ENCODE data around the gene CEP89. TPM values are rescaled to one million over a fixed set of nuclear protein-coding genes. Genes with fewer than 3 reads are reported as not detected.

Gene CEP89
- total RNA-seq, 4 donors from 2014 or later, result 18.5 to 24.7 (median 19.4) TPM

DNA sequence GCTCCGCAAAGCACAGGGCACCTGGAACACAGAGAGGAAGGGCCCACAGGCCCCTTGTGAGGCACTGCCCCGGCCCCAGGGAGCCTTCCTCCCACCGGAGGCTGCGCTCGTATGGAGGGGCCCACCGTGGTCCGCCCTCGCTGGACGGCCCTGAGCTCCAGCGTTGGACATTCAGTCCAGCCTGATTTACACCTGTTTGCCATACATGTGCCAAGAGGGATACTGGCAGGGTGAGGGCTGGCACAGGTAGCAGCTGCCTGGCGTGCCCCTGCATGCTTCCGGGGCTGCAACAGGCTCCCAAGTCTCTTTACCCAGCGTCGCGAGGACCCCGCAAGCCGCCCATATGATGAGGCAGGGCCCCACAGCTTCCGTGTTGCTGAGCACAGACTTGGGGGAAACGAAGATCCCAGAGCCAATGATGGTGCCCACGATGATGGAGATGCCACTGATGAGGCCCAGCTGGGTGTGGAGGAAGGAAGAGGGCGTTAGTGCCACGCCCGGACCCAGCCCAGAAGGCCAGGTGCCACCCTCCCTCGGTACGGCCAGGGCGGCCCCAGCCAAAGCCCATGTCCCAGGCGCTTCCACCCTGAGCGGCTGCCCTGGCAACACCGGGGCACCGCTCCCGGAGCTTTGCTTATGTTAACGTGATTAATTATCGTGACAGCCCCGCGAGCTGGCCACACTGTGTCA is 107.3 kb downstream of the CEP89 start:
- Histone ChIP-seq H3K36me3 (no peaks in the 10 kb centered on the region), H3K27me3 (no peaks in the 10 kb centered on the region), H3K9me3 (no peaks in the 10 kb centered on the region), H3K4me1 (peaks cover 0 to 4% of the 10 kb centered on the region in 2 donors), H3K4me3 (replicated peaks in 1 of 3) (no peak overlapping the region), H3K27ac (no peak overlapping the region)
- intact Hi-C loops (cut with DNase I), result no loop called here
- whole genome bisulfite sequencing, 2 donors, result 85 to 94% methylated on average over 31 to 34 of the region's 35 CpGs
- no peak for TF ChIP-seq POLR2A (IDR thresholded peaks at IDR 0.05)
- TF ChIP-seq, protein P1, sequence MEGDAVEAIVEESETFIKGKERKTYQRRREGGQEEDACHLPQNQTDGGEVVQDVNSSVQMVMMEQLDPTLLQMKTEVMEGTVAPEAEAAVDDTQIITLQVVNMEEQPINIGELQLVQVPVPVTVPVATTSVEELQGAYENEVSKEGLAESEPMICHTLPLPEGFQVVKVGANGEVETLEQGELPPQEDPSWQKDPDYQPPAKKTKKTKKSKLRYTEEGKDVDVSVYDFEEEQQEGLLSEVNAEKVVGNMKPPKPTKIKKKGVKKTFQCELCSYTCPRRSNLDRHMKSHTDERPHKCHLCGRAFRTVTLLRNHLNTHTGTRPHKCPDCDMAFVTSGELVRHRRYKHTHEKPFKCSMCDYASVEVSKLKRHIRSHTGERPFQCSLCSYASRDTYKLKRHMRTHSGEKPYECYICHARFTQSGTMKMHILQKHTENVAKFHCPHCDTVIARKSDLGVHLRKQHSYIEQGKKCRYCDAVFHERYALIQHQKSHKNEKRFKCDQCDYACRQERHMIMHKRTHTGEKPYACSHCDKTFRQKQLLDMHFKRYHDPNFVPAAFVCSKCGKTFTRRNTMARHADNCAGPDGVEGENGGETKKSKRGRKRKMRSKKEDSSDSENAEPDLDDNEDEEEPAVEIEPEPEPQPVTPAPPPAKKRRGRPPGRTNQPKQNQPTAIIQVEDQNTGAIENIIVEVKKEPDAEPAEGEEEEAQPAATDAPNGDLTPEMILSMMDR (IDR thresholded peaks at IDR 0.05), result no peak
- no peak for DNase-seq

DNA sequence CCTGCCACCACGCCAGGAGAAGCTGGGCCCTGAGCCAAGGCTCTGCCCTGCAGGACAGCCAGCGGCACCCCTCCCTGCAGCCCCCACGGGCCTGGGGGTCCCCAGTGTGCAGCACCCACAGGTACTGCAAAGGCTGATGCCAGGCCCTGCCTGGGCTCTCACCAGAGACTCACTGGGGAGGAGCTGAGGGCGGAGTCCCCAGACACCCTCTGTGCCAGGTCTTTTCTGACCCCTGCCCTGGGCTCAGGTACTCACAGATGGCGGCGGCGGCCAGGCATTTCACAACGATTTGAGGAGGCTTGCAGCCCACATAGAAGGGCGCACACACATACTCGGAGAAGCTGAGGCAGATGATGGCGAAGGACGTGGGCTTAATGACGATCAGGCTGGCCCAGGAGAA is 107.9 kb downstream of the CEP89 start:
- H3K27me3 ChIP-seq, result no peaks in the 10 kb centered on the region
- H3K36me3 ChIP-seq, result no peaks in the 10 kb centered on the region
- 89 to 93% methylated on average over 10 to 12 of the region's 13 CpGs for WGBS, 2 donors
- intact Hi-C loops (cut with DNase I), result no loop called here
- H3K27ac ChIP-seq, result no peak overlapping the region
- no peaks in the 10 kb centered on the region for H3K9me3 ChIP-seq
- no peak overlapping the region for H3K4me3 ChIP-seq (replicated peaks in 1 of 3)
- TF ChIP-seq POLR2A (IDR thresholded peaks at IDR 0.05), result no peak
- TF ChIP-seq, protein P1 (IDR thresholded peaks at IDR 0.05), result no peak
- peaks cover 0 to 4% of the 10 kb centered on the region in 2 donors for H3K4me1 ChIP-seq
- no peak for DNase-seq

DNA sequence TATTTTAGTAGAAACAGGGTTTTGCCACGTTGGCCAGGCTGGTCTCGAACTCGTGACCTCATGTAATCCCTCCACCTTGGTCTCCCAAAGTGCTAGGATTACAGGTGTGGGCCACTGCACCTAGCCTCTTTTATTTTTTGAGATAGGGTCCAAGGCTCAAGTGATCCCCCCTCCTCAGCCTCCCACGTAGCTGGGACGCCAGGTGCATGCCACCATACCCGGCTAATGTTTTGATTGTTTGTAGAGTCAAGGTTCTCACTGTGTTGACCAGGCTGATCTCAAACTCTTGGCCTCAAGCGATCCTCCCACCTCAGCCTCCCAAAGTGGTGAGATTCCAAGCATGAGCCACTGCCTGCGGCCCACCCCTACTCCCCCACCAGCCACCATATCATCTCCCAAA is 108.5 kb downstream of the CEP89 start:
- WGBS, 2 donors, result 96 to 97% methylated on average over 8 of the region's 8 CpGs
- DNase-seq, result no peak
- Histone ChIP-seq H3K36me3 (no peaks in the 10 kb centered on the region), H3K27ac (no peak overlapping the region), H3K27me3 (no peaks in the 10 kb centered on the region), H3K4me3 (replicated peaks in 1 of 3) (no peak overlapping the region), H3K9me3 (no peaks in the 10 kb centered on the region), H3K4me1 (peaks cover 0 to 4% of the 10 kb centered on the region in 2 donors)
- TF ChIP-seq, protein P1 (IDR thresholded peaks at IDR 0.05), result no peak
- no peak for TF ChIP-seq POLR2A (IDR thresholded peaks at IDR 0.05)
- intact Hi-C loops (cut with DNase I), result no loop called here

- Histone ChIP-seq H3K36me3 (no peaks in the 10 kb centered on the region), H3K27me3 (no peaks in the 10 kb centered on the region), H3K9me3 (no peaks in the 10 kb centered on the region), H3K4me3 (replicated peaks in 1 of 3) (no peak overlapping the region), H3K27ac (no peak overlapping the region), H3K4me1 (peaks cover 0 to 4% of the 10 kb centered on the region in 2 donors)
- no peak for DNase-seq
- intact Hi-C loops (cut with DNase I), result no loop called here
- TF ChIP-seq POLR2A (IDR thresholded peaks at IDR 0.05), result no peak
- TF ChIP-seq, protein P1 (IDR thresholded peaks at IDR 0.05), result no peak
- WGBS, 2 donors, result 89 to 93% methylated on average over 14 of the region's 14 CpGs
Measured at GRCh38 chr19:32862741-32863140, 109.0 kb downstream of the CEP89 start.

- no peak for DNase-seq
- Histone ChIP-seq H3K4me1 (peaks cover 0 to 4% of the 10 kb centered on the region in 2 donors), H3K27ac (no peak overlapping the region), H3K4me3 (replicated peaks in 1 of 3) (no peak overlapping the region), H3K9me3 (no peaks in the 10 kb centered on the region), H3K36me3 (no peaks in the 10 kb centered on the region), H3K27me3 (no peaks in the 10 kb centered on the region)
- intact Hi-C loops (cut with DNase I), result no loop called here
- TF ChIP-seq, protein P1 (IDR thresholded peaks at IDR 0.05), result no peak
- no peak for TF ChIP-seq POLR2A (IDR thresholded peaks at IDR 0.05)
- 82 to 88% methylated on average over 15 to 19 of the region's 19 CpGs for WGBS, 2 donors
Measured at GRCh38 chr19:32862173-32862572, 109.6 kb downstream of the CEP89 start.
